MM.1S (cell line): ENCODE data around the gene KRTAP4-16.

Experiments used
- EZH2 ChIP-seq: fragments of 300-600 bp; sonication (generic); optimal IDR thresholded peaks from 2 replicates; pipeline ENCODE3; 2017; ENCODE audit warnings: low read depth, mild to moderate bottlenecking, antibody characterized with exemption, low read length, mixed read lengths
- EZH2phosphoT487 ChIP-seq: fragments of 300-600 bp; sonication (generic); IDR thresholded peaks from 2 replicates; pipeline ENCODE4 v1.6.1; 2018; ENCODE audit warnings: antibody characterized with exemption, low read length
- TF ChIP-seq, protein P1 (sequence below): fragments of 300-600 bp; sonication (generic); IDR thresholded peaks from 2 replicates; pipeline ENCODE4 v1.5.1; 2016; ENCODE audit warnings: antibody characterized with exemption, low read length, mixed read lengths

DNA sequence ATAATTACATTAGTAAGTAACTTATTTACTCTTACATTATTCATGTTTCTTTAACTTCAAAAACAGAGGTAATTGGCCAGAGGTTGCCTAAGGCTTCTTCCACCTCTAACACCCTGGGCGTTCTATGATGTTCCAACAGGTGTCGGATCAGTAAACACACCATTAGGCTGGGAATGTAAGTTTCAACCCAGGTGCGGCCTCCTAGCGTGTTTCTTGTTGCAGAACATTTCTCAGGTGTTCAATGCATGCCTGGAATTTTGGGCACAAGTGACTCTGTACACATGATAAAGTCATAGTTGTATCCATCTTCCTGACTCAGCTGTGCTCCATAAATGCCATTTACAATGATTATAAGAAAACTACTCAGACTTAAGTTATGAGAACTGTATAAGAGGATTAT is 48.0 kb downstream of the KRTAP4-16 start:
- TF ChIP-seq, protein P1, sequence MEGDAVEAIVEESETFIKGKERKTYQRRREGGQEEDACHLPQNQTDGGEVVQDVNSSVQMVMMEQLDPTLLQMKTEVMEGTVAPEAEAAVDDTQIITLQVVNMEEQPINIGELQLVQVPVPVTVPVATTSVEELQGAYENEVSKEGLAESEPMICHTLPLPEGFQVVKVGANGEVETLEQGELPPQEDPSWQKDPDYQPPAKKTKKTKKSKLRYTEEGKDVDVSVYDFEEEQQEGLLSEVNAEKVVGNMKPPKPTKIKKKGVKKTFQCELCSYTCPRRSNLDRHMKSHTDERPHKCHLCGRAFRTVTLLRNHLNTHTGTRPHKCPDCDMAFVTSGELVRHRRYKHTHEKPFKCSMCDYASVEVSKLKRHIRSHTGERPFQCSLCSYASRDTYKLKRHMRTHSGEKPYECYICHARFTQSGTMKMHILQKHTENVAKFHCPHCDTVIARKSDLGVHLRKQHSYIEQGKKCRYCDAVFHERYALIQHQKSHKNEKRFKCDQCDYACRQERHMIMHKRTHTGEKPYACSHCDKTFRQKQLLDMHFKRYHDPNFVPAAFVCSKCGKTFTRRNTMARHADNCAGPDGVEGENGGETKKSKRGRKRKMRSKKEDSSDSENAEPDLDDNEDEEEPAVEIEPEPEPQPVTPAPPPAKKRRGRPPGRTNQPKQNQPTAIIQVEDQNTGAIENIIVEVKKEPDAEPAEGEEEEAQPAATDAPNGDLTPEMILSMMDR: no peak
- TF ChIP-seq EZH2 (no peak), EZH2phosphoT487 (no peak)
